Measurements from ENCODE around the gene SEMA4D.
"Not testable (repeated sequence)": the region's sequence is repeated elsewhere in the genome, so short reads cannot be mapped to it uniquely, and the experiment has no call there.

Gene SEMA4D

DNA sequence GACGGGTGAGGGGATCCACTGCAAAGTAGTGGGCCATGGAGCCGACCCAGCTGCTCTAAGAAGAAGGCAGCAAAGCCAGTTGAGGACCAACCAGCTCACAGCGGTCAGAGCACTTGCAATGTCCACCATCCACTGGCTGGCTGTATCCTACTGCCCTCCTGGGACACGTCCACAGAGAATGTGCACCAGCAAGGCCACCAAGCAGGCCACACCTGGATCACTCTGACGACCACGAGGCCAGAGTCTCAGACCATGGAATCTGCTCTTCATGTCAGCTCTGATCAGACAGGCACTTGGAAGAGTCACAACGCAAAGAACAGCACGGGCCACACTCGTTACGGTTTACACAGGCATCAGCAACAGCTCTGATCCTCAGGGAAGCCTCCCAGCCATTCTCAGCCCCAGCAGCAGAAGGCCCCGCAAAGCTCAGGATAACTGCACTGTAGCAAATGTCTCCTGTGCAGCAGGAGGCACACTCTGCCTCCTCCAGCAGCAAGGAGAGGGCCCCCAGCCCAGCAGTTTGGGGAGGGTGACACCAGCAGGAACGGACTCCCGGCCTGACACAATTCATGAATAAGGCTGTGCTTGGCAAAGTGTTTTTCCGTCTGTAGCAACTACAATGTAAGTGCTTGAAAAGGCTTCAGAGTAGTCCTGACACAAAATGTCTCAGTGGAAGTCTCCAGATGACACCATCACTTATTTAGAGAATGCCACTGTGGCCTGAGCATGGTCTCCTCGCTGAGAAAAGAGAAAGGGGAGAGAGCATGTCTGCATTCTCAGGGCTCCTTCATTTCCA, 15.7 kb downstream of the SEMA4D start:
- DNase-seq (ENCODE audit: low spot score): peak; percentile 75

DNA sequence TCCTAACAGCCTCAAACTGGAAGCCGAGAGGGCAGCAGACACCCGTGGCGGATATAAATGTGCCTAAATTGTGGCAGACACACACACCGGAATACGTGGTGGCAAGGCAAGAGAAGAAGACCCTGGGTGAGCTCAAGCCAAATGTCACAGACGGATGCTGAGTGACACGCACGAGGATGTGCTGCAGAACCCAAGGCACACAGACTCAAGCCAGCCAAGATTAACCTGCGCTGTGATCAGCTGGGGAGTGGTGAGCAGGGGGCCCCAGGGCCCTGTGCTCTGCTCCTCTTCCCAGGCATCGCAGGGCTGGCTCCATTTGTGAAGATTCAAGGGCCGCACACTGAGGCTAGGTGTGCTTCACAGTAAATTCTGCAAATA, 16.4 kb downstream of the SEMA4D start:
- DNase-seq (ENCODE audit: low spot score): no peak

- DNase-seq (ENCODE audit: low spot score): no peak
These were observed 16.9 kb downstream of the SEMA4D start for GRCh38 chr9:89480825-89481537.

DNA sequence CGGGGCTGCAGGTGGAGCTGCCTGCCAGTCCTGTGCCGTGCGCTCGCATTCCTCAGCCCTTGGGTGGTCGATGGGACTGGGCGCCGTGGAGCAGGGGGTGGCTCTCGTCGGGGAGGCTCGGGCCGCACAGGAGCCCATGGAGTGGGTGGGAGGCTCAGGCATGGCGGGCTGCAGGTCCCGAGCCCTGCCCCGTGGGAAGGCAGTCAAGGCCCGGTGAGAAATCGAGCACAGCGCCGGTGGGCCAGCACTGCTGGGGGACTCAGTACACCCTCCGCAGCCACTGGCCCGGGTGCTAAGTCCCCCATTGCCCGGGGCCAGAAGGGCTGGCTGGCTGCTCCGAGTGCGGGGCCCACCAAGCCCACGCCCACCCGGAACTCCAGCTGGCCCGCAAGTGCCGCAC, 17.5 kb downstream of the SEMA4D start:
- DNase-seq (ENCODE audit: low spot score): not testable (repeated sequence)

GRCh38 chr9:89479669-89480011, 18.3 kb downstream of the SEMA4D start:
- DNase-seq (ENCODE audit: low spot score): not testable (repeated sequence)

DNA sequence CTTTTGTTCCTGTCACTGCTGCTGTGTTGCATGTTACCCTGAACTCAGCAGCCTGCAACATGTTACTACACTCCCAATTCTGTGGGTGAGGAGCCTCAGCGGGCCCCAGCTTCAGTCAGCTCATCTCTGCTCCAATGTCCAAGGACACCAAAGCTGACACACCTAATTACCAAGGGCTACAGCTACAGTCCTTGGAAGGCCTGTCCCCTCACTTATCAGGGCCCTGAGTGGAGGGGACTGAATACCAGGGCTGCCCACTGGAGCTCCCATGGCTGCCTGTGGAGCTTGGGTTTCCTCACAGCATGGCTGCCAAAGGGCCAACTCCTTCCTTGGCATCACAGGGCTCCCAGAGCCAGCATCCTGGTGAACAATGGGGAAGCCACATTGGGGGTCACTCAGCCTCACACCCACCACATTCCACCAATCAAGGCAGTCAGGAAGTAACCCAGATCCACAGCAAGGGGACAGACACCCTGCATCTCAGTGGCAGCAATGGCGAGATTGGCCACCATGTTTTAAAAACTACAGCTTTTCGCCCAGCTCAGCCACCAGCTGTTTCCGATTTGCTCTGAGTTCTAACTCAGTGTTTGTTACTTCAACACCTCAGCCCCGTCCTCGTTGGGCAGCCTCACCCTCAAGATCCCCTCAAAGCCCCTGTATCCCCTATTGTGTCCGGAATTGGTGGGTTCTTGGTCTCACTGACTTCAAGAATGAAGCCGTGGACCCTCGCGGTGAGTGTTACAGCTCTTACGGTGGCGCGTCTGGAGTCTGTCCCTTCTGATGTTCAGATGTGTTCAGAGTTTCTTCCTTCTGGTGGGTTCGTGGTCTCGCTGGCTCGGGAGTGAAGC, 18.9 kb downstream of the SEMA4D start:
- DNase-seq (ENCODE audit: low spot score): no peak

DNA sequence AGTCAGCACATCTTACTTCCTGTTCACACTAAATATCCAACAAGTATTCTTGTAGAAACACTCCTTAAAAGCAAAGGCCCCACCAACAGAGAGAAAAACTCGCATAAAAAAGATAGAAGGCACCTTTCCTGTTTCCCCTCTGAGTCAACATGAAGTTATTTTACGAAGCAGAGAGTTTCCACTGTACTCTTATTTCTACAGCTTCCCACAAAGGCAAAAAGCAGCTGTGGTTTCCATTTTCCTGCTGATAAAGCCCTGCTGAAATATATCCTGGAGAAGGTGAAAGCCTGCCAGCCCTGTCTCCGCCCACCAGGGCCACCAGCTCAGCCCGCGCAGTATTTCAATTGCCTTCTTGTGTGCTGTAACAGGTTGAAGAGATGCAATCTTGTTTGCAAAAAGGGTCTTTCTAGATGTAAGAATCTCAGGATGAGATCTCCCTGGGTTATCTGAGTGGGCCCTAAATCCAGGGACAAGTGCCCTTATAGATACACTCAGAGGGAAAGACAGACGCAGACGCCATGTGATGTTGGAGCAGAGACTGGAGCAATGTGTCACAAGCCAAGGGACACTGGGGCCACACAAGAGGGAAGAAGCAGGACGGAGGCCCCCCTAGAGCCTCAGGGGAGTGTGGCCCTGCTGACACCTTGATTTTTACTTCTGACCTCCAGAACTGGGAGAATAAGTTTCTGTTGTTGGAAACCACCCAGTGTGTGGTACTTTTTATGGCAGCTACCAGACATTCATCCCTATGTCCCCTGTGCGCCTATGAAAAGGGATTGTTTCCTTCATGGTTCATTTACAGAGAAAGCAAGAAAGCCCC, 19.9 kb downstream of the SEMA4D start:
- no peak for DNase-seq (ENCODE audit: low spot score)

DNA sequence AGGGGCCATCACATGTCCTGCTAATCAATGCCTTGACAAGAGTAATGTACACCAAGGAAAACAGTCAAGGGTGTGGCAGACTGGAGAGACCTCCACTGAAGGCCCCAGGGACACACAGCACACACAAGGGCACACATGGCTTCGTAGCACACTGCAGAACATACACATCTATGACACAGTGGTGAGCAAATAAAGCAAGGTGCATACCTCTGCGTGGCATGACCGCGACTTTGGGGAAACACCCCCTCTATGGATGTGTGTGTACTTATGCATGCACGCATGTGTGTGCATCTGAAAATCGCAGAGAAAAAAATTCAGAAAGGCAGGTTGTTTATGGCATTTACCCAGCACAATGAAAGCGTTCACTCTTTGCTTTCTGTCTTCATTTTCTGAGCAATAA, 20.5 kb downstream of the SEMA4D start:
- DNase-seq (ENCODE audit: low spot score): no peak

DNA sequence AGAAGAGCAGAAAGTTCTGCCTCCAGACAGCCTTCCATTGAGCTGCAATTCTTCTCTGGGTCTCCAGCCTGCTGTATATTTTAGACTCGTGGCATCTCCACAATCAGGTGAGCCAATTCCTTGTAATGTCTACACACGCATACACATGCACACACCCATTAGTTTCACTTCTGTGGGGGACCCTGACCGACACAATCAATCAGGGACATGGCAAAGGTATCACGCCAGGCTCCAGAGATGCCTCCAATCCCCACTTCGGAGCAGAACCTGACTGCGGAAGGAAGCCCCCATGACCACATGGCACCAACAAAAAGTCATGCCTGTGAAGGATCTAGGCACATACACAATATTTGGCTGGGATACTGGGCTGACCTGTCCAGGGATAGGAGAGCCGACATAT, 21.4 kb downstream of the SEMA4D start:
- DNase-seq (ENCODE audit: low spot score): no peak

DNA sequence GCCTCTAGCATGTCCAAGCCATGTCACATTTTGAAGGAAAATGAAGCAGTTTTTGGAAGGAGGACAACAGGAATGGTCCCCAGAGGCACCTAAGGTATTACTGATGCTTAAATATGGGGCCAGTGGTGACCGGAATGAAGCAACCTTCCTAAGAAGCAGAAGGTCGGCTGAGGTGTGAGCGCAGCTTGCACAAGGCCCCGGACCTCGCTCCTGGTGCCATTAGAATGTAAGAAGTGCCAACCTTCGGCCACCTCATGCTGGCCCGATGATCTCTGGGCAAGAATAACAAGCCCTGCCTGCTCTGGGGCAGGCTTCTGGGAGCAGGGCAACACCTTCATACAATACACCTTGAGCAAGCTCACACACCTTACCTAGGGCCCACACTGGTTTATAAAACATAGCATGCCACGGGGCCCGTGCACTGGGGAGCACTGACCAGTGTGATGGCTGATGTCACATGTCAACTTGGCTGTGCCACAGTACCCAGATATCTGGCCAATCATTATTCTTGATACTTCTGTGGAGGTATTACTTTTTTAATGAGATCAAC, 21.9 kb downstream of the SEMA4D start:
- DNase-seq (ENCODE audit: low spot score): no peak

GRCh38 chr9:89474939-89475338, 23.0 kb downstream of the SEMA4D start:
- no peak for DNase-seq (ENCODE audit: low spot score)

GRCh38 chr9:89473762-89474469, 24.0 kb downstream of the SEMA4D start:
- no peak for DNase-seq (ENCODE audit: low spot score)

DNA sequence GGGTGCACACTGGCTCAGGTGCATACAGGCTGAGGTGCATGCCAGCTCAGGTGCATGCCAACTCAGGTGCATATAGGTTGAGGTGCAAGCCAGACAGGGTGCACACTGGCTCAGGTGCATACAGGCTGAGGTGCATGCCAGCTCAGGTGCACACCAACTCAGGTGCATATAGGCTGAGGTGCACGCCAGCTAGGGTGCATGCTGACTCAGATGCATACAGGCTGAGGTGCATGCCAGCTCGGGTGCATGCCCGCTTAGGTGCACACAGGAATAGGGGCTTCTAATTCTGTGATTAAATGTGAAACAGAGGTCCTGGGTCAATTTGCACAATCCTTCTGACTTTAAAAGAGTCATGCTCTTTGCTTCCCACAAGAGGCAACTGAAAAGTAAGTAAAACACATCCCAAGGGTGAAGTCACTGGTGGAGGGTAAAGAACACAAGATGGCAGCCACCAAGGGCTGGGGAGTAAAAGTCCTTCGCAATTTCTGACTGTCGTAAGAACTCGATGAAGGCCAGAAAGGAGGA, 26.1 kb downstream of the SEMA4D start:
- not testable (repeated sequence) for DNase-seq (ENCODE audit: low spot score)

- DNase-seq (ENCODE audit: low spot score): no peak
These were observed 26.5 kb downstream of the SEMA4D start for GRCh38 chr9:89471390-89471789.

- DNase-seq (ENCODE audit: low spot score): no peak
These were observed 27.6 kb downstream of the SEMA4D start for GRCh38 chr9:89470224-89470839.

DNA sequence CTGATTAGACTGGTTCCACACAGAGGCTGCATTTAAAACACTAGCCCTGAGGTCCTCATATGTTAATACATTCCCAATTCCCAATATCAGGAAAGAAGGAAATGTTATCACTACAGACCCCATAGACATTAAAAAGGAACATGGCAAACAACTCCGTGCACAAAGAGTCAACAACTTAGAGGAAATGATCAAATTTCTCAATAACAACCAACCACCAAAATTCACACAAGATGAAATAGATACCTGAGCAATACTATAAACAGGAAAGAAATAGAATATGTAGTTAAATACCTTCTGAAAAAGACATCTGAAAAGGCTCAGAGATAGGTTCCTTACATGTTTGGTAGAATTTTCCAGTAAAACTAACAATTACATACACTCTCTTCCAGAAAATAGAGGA, 28.9 kb downstream of the SEMA4D start:
- no peak for DNase-seq (ENCODE audit: low spot score)

DNA sequence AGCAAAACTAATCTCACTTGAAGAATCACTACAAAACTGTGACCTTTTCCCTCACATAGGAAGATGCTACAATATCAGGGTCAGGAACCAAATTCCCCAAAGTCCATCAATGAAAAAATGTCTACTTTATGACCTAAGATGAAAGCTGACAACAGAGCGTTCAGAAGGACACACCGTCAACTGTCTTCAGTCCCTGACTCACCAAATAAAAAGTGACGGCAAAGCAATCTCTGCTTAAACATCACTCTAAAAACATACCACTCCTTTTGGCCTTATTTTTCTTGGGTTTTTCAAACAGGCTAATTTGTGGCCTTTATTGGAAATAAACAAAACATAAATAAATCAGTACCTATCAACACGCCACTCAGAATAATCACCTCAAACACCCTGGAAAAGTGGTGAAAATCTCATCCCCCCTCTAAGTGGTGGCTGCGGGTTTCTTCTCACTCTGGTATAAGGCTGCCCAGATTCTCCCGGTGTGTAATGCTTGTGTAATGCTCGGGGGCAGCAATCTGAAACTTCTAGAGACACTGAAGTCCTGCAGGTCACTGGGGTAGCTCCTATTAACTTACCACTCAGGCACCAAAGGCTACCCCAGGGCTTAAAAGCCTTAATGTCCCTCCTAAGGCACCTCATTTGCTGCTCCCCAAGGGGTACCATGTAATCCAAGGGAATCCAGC, 29.5 kb downstream of the SEMA4D start:
- no peak for DNase-seq (ENCODE audit: low spot score)

DNA sequence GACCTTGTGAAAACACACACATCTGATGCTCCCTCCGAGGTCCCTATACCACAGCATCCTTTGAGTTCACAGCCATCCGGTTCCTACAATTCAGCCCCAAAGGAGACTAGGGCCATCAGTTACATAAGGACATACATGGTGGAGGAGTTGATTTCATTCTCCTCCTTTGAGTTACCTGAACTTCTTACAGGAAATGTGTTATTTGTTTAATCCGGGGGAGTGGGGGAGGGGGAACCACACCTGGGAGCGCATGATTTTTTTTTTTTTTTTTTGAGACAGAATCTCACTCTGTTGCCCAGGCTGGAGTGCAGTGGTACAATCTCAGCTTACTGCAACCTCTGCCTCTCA, 30.7 kb downstream of the SEMA4D start:
- DNase-seq (ENCODE audit: low spot score): no peak

GRCh38 chr9:89466451-89467277, 31.2 kb downstream of the SEMA4D start:
- DNase-seq (ENCODE audit: low spot score): no peak
